Measurements from ENCODE around the gene TXNRD1.

- TF ChIP-seq, protein P1, sequence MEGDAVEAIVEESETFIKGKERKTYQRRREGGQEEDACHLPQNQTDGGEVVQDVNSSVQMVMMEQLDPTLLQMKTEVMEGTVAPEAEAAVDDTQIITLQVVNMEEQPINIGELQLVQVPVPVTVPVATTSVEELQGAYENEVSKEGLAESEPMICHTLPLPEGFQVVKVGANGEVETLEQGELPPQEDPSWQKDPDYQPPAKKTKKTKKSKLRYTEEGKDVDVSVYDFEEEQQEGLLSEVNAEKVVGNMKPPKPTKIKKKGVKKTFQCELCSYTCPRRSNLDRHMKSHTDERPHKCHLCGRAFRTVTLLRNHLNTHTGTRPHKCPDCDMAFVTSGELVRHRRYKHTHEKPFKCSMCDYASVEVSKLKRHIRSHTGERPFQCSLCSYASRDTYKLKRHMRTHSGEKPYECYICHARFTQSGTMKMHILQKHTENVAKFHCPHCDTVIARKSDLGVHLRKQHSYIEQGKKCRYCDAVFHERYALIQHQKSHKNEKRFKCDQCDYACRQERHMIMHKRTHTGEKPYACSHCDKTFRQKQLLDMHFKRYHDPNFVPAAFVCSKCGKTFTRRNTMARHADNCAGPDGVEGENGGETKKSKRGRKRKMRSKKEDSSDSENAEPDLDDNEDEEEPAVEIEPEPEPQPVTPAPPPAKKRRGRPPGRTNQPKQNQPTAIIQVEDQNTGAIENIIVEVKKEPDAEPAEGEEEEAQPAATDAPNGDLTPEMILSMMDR (conservative IDR thresholded peaks at IDR 0.05 in 1 of 2, IDR thresholded peaks at IDR 0.05 in 1 of 2; ENCODE audit: low read depth in 1 of 2, low read length in 2 of 2) = no peak
- TF ChIP-seq EZH2 (IDR thresholded peaks at IDR 0.05; ENCODE audit: low read length, missing control alignments) = no peak
Measured at GRCh38 chr12:104292872-104293794, 77.6 kb downstream of the TXNRD1 start.
